Adrenal gland (tissue), 19 donors: ENCODE results near the gene RNF39. TPM values are rescaled to one million over a fixed set of nuclear protein-coding genes. Genes with fewer than 3 reads are reported as not detected.
A peak's percentile ranks its signal among the peaks of the same experiment; 100 is the strongest.
"Not testable (repeated sequence)": the region's sequence is repeated elsewhere in the genome, so short reads cannot be mapped to it uniquely, and the experiment has no call there.

Source experiments
- DNase-seq, 7 donors: peaks; one replicate each; pipeline ENCODE4 v3.0.0-alpha.2; 2019 to 2020
- H3K27ac ChIP-seq, 5 donors: fragments of 200-600 bp; sonication (generic) in 4 of 5; 1 replicate in 3 of 5; 2 replicates in 2 of 5; pipeline versions ENCODE4 v1.5.1 to v1.8.0; 2016 to 2020; ENCODE audit warnings: mild to moderate bottlenecking in 1 of 5
- H3K27me3 ChIP-seq: fragments of 200-600 bp; 2 replicates; pipeline ENCODE4 v1.8.0; 2021
- H3K36me3 ChIP-seq, 2 donors: fragments of 200-600 bp; replicated peaks in 1 of 2; 1 replicate in 1 of 2; 2 replicates in 1 of 2; pipeline versions ENCODE4 v1.5.1 to v1.8.0; 2018 to 2022
- H3K4me1 ChIP-seq, 2 donors: fragments of 200-600 bp; replicated peaks in 1 of 2; 1 replicate in 1 of 2; 2 replicates in 1 of 2; pipeline versions ENCODE4 v1.5.1 to v1.8.0; 2018 to 2021
- H3K4me3 ChIP-seq, 4 donors: fragments of 200-600 bp; sonication (generic) in 3 of 4; one replicate each; pipeline ENCODE4 v1.5.1; 2016 to 2018
- H3K9me3 ChIP-seq, 3 donors: fragments of 200-600 bp; sonication (generic) in 1 of 3; replicated peaks in 1 of 3; 1 replicate in 2 of 3; 2 replicates in 1 of 3; pipeline versions ENCODE4 v1.5.1 to v1.8.0; 2016 to 2021
- CTCF ChIP-seq, 6 experiments: fragments of 450-650 bp in 4 of 6; fragments of 200-600 bp in 2 of 6; sonication (generic) in 1 of 6; IDR thresholded peaks; 1 replicate in 5 of 6; 2 replicates in 1 of 6; pipeline versions ENCODE4 v1.5.1 to v1.8.0; 2016 to 2021; ENCODE audit warnings: antibody characterized with exemption in 6 of 6, mild to moderate bottlenecking in 2 of 6, moderate library complexity in 1 of 6
- POLR2A ChIP-seq, 2 donors: fragments of 450-650 bp; IDR thresholded peaks; one replicate each; pipeline ENCODE4 v1.6.1; 2017; ENCODE audit warnings: antibody characterized with exemption in 2 of 2, mild to moderate bottlenecking in 2 of 2, moderate library complexity in 1 of 2
- WGBS, 4 donors: extraction: QIAGEN DNeasy Blood & Tissue Kit in 2 of 4; methylation state at CpG; one replicate each; pipeline versions ENCODE4 v1.1.5 to v1.1.7; 2013 to 2017; 5-methylcytosine and 5-hydroxymethylcytosine counted together
- intact Hi-C, 2 donors: fragments of 100-400 bp; cut with DNase I; formaldehyde crosslinking; loops; one replicate each; pipeline versions ENCODE4 v1.14.1 to v1.15.0; 2022 to 2023
- long read RNA-seq, 10 donors: library from polyadenylated mRNA in 3 of 10; unstranded in 2 of 10; stranded (forward) in 1 of 10; transcript quantifications; one replicate each; pipeline ENCODE4 v2.0.0 and lab custom pipeline, GENCODE V29; 2021 to 2026
- polyA plus RNA-seq, 3 donors: library from polyadenylated mRNA; stranded (reverse); fragments of 200-250 nt in 2 of 3; fragments of 350-450 nt in 1 of 3; fragmentation: Illumina TruSeq in 1 of 3; extraction: RNeasy Lipid Tissue Mini Kit (QIAGEN cat#74804) in 1 of 3; gene quantifications; one replicate each; pipeline ENCODE4 v1.2.3, GENCODE V29; 2013 to 2014
- total RNA-seq, 9 donors: library from RNA; depleted of rRNA in 4 of 9; stranded (reverse); fragments of >200 nt in 4 of 9; fragments of 120-200 nt in 1 of 9; fragmentation: NEBNext Ultra II Directional in 1 of 9; extraction: Animal tissue kit (Norgen Biotek cat#: 25700) in 1 of 9; gene quantifications; one replicate each; pipeline versions ENCODE4 v1.1.0 to v1.2.4, GENCODE V29; 2013 to 2023
- donor health status: healthy with polysubstance abuse.
- donor health status: Bipolar disorder and iron deficiency.
- donor health status: DM: yes; HTN: yes; CAD: no.
- donor health status: DM: no; HTN: no; CAD: no.
- donor health status: DM: no; HTN: no; CAD: no.
- donor health status: DM: yes; HTN: yes; CAD: no.

The RNF39 gene
- 1 to 10 TPM in 3 of 9 donors, under 1 TPM in 3, not detected in 3; 0.11 to 1.7 (median 0.96) TPM for total RNA-seq
- polyA plus RNA-seq = under 1 TPM; 0.17 to 0.51 (median 0.48) TPM
- long read RNA-seq, donor 1, partial matches to known transcripts = 68 of 104 reads
- long read RNA-seq, donor 1, other reads (novel, unspliced or antisense) = 36 of 104 reads
- long read RNA-seq, donor 2, partial matches to known transcripts = 0 of 24 reads
- long read RNA-seq, donor 2, other reads (novel, unspliced or antisense) = 24 of 24 reads
- long read RNA-seq, donor 3, partial matches to known transcripts = 101 of 101 reads
- long read RNA-seq, donor 3, other reads (novel, unspliced or antisense) = 0 of 101 reads
- long read RNA-seq, donor 4, partial matches to known transcripts = 0 of 1 reads
- long read RNA-seq, donor 4, other reads (novel, unspliced or antisense) = 0 of 1 reads
- long read RNA-seq, donor 5, partial matches to known transcripts = 0 of 2 reads
- long read RNA-seq, donor 5, other reads (novel, unspliced or antisense) = 0 of 2 reads
- long read RNA-seq, donor 6 = 0 reads
- long read RNA-seq, donor 7 = 0 reads
- long read RNA-seq, donor 8, partial matches to known transcripts = 79 of 123 reads
- long read RNA-seq, donor 8, other reads (novel, unspliced or antisense) = 44 of 123 reads
- long read RNA-seq, donor 9 = 0 reads
- long read RNA-seq, donor 10, partial matches to known transcripts = 51 of 87 reads
- long read RNA-seq, donor 10, other reads (novel, unspliced or antisense) = 36 of 87 reads

GRCh38 chr6:30075094-30075789, at the start of gene RNF39:
Gene RNF39, minus strand, starts transcription at chr6:30075769. Its CDS starts 184 bp downstream, at chr6:30075585.
- Histone ChIP-seq H3K27me3 (peaks cover 10% of the 10 kb centered on the region), H3K4me3 (peak within 1 kb of the TSS in 1 of 4 donors; percentile 36), H3K4me1 (peaks cover 25 to 31% of the 10 kb centered on the region in 2 donors), H3K9me3 (no peaks in the 10 kb centered on the region), H3K27ac (peak within 1 kb of the TSS; percentile 35 to 84 (median 64)), H3K36me3 (no peaks in the 10 kb centered on the region)
- 3 to 7% (median 4%) methylated on average over 24 to 64 of the region's 64 CpGs for WGBS, 4 donors
- TF ChIP-seq CTCF (IDR thresholded peaks at IDR 0.05) (no peak), POLR2A (IDR thresholded peaks at IDR 0.05) (no peak)
- intact Hi-C loops = no loop called here
- no peak for DNase-seq

GRCh38 chr6:30122515-30122914, 46.9 kb upstream of the RNF39 start:
- 26 to 88% (median 43%) methylated on average over 2 of the region's 2 CpGs for WGBS, 4 donors
- no peak for DNase-seq
- H3K27me3 ChIP-seq = peaks cover 6% of the 10 kb centered on the region
- H3K27ac ChIP-seq = no peak overlapping the region
- no peaks in the 10 kb centered on the region for H3K4me1 ChIP-seq
- no peak overlapping the region for H3K4me3 ChIP-seq
- intact Hi-C loops = no loop called here
- no peaks in the 10 kb centered on the region for H3K9me3 ChIP-seq
- TF ChIP-seq CTCF (IDR thresholded peaks at IDR 0.05) = no peak
- no peak for TF ChIP-seq POLR2A (IDR thresholded peaks at IDR 0.05)
- H3K36me3 ChIP-seq = no peaks in the 10 kb centered on the region

- H3K9me3 ChIP-seq = no peaks in the 10 kb centered on the region
- WGBS, 4 donors = 62 to 76% (median 64%) methylated on average over 10 of the region's 10 CpGs
- no peak for TF ChIP-seq CTCF (IDR thresholded peaks at IDR 0.05)
- no peak for TF ChIP-seq POLR2A (IDR thresholded peaks at IDR 0.05)
- no peaks in the 10 kb centered on the region for H3K27me3 ChIP-seq
- H3K4me3 ChIP-seq = no peak overlapping the region
- no peak for DNase-seq
- no peaks in the 10 kb centered on the region for H3K4me1 ChIP-seq
- no peaks in the 10 kb centered on the region for H3K36me3 ChIP-seq
- H3K27ac ChIP-seq = no peak overlapping the region
- intact Hi-C loops = no loop called here
These were observed 46.1 kb upstream of the RNF39 start for GRCh38 chr6:30121446-30122366.

- peaks cover 18% of the 10 kb centered on the region for H3K27me3 ChIP-seq
- H3K36me3 ChIP-seq, DNase-seq, H3K9me3 ChIP-seq, H3K4me3 ChIP-seq, H3K4me1 ChIP-seq, intact Hi-C loops, H3K27ac ChIP-seq: not testable (repeated sequence)
- 90 to 94% (median 90%) methylated on average over 5 of the region's 5 CpGs for WGBS, 4 donors
These were observed 43.1 kb upstream of the RNF39 start for GRCh38 chr6:30118691-30119090.
